Karpas-422 (cell line): ENCODE data around the gene DNAH12. TPM values are rescaled to one million over a fixed set of nuclear protein-coding genes. Genes with fewer than 3 reads are reported as not detected.
"Not testable (repeated sequence)": the region's sequence is repeated elsewhere in the genome, so short reads cannot be mapped to it uniquely, and the experiment has no call there.

Source experiments
- DNase-seq: peaks from one replicate; pipeline ENCODE4 v3.0.0-alpha.2; 2015
- H2AFZ ChIP-seq: fragments of 200-600 bp; sonication (generic); 2 replicates; pipeline ENCODE4 v1.6.1; 2014; ENCODE audit warnings: antibody characterized with exemption, low read length, mixed read lengths
- H3K27ac ChIP-seq: fragments of 200-600 bp; sonication (generic); 2 replicates; pipeline ENCODE4 v1.5.1; 2014; ENCODE audit warnings: mild to moderate bottlenecking, low read length, moderate library complexity
- H3K27me3 ChIP-seq: fragments of 200-600 bp; sonication (generic); 2 replicates; pipeline ENCODE4 v1.6.1; 2014; ENCODE audit warnings: low read length, mixed read lengths
- H3K36me3 ChIP-seq: fragments of 200-600 bp; sonication (generic); 2 replicates; pipeline ENCODE4 v1.6.1; 2014; ENCODE audit warnings: low read length, mixed read lengths; ENCODE audit not compliant: insufficient read depth
- H3K4me1 ChIP-seq: fragments of 200-600 bp; sonication (generic); 2 replicates; pipeline ENCODE4 v1.6.1; 2014; ENCODE audit warnings: mild to moderate bottlenecking, low read length, mixed read lengths
- H3K4me2 ChIP-seq: fragments of 200-600 bp; sonication (generic); 2 replicates; pipeline ENCODE4 v1.6.1; 2014; ENCODE audit warnings: low read length, low read depth, mild to moderate bottlenecking; ENCODE audit not compliant: poor library complexity, severe bottlenecking
- H3K4me3 ChIP-seq: fragments of 200-600 bp; sonication (generic); 2 replicates; pipeline ENCODE4 v1.5.1; 2014; ENCODE audit warnings: mild to moderate bottlenecking, antibody characterized with exemption, low read length, mixed read lengths
- H3K79me2 ChIP-seq: fragments of 200-600 bp; sonication (generic); 2 replicates; pipeline ENCODE4 v1.6.1; 2014; ENCODE audit warnings: mild to moderate bottlenecking, low read length, mixed read lengths
- H3K9ac ChIP-seq: fragments of 200-600 bp; sonication (generic); 2 replicates; pipeline ENCODE4 v1.6.0; 2014; ENCODE audit warnings: low read length
- H3K9me2 ChIP-seq: fragments of 200-600 bp; sonication (generic), shearing (Covaris generic); replicated peaks from 2 replicates; pipeline ENCODE4 v1.6.0; 2014; ENCODE audit warnings: mild to moderate bottlenecking, low read length, moderate library complexity; ENCODE audit not compliant: insufficient read depth
- H3K9me3 ChIP-seq: fragments of 300-700, 200-600 bp; sonication (generic); 2 replicates; pipeline ENCODE4 v1.6.1; 2014; ENCODE audit warnings: low read length, mixed read lengths
- H4K20me1 ChIP-seq: fragments of 200-600 bp; sonication (generic); 2 replicates; pipeline ENCODE4 v1.6.1; 2014; ENCODE audit warnings: mild to moderate bottlenecking, antibody characterized with exemption, low read length, low read depth; ENCODE audit not compliant: insufficient read depth
- total RNA-seq: library from RNA; depleted of rRNA; stranded (reverse); fragments of >200 nt; shearing (Covaris generic); gene quantifications from 2 replicates; pipeline ENCODE4 v1.2.3, GENCODE V29; 2014; ENCODE audit warnings: low replicate concordance

The DNAH12 gene
- total RNA-seq, 1 experiment from 2014 or later, result not detected

DNA sequence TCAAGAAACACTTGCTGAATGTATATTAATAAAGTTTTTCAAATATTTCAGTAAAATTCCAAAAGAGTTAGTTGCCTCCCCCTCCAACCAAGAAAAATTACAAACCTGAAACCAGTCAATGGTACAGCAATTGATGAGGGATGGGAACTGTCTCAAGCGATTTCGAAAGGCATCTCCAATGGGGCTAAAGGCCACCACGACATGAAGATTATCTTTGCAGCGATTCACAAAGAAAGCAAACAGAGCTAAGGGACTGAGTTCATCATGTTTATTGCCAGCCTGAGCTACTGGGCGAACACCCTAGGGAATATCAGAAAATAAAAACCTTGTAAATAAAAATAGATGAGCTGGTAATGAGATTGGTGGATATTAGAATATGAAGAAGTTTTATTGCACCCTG lies 152.4 kb downstream of the DNAH12 start:
- no peak for DNase-seq
- no peaks in the 10 kb centered on the region for H3K79me2 ChIP-seq
- no peak overlapping the region for H3K9ac ChIP-seq
- H3K9me2 ChIP-seq, result no peaks in the 10 kb centered on the region
- H3K4me2 ChIP-seq, result no peak overlapping the region
- H3K27ac ChIP-seq, result no peak overlapping the region
- no peak overlapping the region for H3K4me3 ChIP-seq
- H2AFZ ChIP-seq, result no peak overlapping the region
- no peaks in the 10 kb centered on the region for H4K20me1 ChIP-seq
- 0 out of 2 replicates have a peak, but pooled peaks cover 3% of the 10 kb centered on the region for H3K27me3 ChIP-seq
- no peaks in the 10 kb centered on the region for H3K36me3 ChIP-seq
- no peaks in the 10 kb centered on the region for H3K4me1 ChIP-seq
- H3K9me3 ChIP-seq, result no peaks in the 10 kb centered on the region

DNA sequence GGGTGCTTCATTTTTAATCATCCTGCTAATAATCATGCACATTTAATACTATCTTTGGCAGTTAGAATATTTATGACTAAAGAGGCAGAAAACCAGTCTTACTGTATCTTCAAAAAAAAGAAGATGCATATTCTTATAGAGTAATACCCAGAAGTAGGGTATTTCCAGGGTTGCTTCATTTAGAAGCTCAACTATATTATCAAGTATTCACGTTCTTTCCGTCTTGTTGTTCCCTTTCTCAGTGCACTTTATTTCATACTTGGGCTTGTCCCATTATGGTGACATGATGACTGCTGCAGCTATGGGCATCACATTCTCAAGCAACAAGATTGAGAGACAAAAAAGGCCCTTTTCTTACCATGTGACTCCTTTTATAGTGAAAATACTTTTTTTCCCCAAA lies 154.9 kb downstream of the DNAH12 start:
- Histone ChIP-seq H3K9me2 (no peaks in the 10 kb centered on the region), H3K9me3 (no peaks in the 10 kb centered on the region), H2AFZ (no peak overlapping the region), H3K27me3 (0 out of 2 replicates have a peak, but pooled peaks cover 3% of the 10 kb centered on the region), H3K4me2 (no peak overlapping the region), H4K20me1 (no peaks in the 10 kb centered on the region), H3K79me2 (no peaks in the 10 kb centered on the region), H3K4me1 (peaks cover 3% of the 10 kb centered on the region; the same call in 1 of the 2 replicates), H3K9ac (no peak overlapping the region), H3K36me3 (no peaks in the 10 kb centered on the region), H3K27ac (no peak overlapping the region), H3K4me3 (no peak overlapping the region)
- DNase-seq, result no peak

DNA sequence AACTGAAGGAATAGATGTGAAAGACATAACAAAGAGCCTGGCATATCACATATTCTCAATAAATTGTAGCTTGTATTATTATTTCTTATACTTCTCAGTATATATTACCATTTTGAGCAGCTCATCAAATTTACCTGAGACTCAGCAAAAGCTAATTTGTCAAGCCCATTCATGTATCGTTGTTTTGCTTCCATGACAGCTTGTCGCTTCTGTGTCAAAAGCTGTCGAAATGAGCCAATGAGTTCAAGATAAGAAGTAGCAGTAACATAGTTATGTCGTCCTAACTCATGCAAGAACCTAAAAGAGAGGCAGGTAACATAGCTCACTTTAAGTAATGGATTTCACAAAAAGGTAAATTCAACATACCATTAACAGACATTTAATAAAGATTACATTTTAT lies 157.8 kb downstream of the DNAH12 start:
- Histone ChIP-seq H4K20me1 (no peaks in the 10 kb centered on the region), H3K4me3 (no peak overlapping the region), H3K79me2 (no peaks in the 10 kb centered on the region), H3K9me2 (no peaks in the 10 kb centered on the region), H3K27me3 (0 out of 2 replicates have a peak, but pooled peaks cover 3% of the 10 kb centered on the region), H3K4me1 (peaks cover 3% of the 10 kb centered on the region; the same call in 1 of the 2 replicates), H3K4me2 (no peak overlapping the region), H3K9me3 (no peaks in the 10 kb centered on the region), H3K36me3 (no peaks in the 10 kb centered on the region), H3K9ac (no peak overlapping the region), H3K27ac (no peak overlapping the region), H2AFZ (no peak overlapping the region)
- DNase-seq, result no peak

DNA sequence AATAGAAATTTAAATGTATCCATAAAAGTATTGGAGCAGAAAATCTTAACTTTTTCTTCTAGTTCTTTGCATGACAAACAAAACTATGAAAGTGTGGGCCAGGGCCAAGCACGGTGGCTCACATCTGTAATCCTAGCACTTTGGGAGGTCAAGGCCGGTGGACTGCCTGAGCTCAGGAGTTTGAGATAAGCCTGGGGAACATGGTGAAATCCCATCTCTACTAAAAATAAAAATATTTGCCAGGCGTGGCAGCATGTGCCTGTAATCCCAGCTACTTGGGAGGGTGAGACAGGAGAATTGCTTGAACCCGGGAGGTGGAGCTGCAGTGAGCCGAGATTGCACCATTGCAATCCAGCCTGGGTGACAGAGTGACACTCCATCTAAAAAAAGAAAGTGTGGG lies 158.6 kb downstream of the DNAH12 start:
- Histone ChIP-seq H3K79me2 (no peaks in the 10 kb centered on the region), H3K4me2 (no peak overlapping the region), H3K27me3 (0 out of 2 replicates have a peak, but pooled peaks cover under 1% of the 10 kb centered on the region), H3K4me3 (no peak overlapping the region), H3K9me2 (no peaks in the 10 kb centered on the region), H3K27ac (no peak overlapping the region), H3K4me1 (peaks cover 3% of the 10 kb centered on the region; the same call in 1 of the 2 replicates), H4K20me1 (no peaks in the 10 kb centered on the region), H3K9ac (no peak overlapping the region), H3K9me3 (no peaks in the 10 kb centered on the region), H3K36me3 (no peaks in the 10 kb centered on the region), H2AFZ (no peak overlapping the region)
- DNase-seq, result no peak

DNA sequence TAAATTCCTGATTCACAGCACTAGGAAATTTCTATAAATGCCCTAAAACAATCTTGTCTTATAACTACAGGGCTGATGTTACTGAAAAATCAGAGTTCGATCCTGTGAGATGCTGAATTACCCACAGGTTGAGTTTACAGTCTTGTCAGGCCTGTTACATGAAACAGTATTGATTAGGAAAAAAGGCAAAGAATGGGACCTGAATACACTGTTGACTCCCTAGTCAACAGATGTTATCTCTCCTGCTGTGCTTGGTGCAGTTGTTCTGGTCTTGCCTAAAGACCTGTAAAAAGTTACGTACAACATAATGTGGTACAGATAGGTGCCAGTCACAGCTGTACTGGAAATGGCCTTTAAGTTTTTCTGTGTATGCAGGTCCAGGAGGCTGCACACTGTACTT lies 160.3 kb downstream of the DNAH12 start:
- Histone ChIP-seq H3K4me2 (no peak overlapping the region), H3K36me3 (no peaks in the 10 kb centered on the region), H3K4me3 (no peak overlapping the region), H3K27me3 (no peaks in the 10 kb centered on the region), H2AFZ (no peak overlapping the region), H3K27ac (no peak overlapping the region), H3K4me1 (peaks cover 3% of the 10 kb centered on the region; the same call in 1 of the 2 replicates), H3K9me2 (no peaks in the 10 kb centered on the region), H3K9me3 (no peaks in the 10 kb centered on the region), H3K9ac (no peak overlapping the region), H3K79me2 (no peaks in the 10 kb centered on the region), H4K20me1 (no peaks in the 10 kb centered on the region)
- no peak for DNase-seq

DNA sequence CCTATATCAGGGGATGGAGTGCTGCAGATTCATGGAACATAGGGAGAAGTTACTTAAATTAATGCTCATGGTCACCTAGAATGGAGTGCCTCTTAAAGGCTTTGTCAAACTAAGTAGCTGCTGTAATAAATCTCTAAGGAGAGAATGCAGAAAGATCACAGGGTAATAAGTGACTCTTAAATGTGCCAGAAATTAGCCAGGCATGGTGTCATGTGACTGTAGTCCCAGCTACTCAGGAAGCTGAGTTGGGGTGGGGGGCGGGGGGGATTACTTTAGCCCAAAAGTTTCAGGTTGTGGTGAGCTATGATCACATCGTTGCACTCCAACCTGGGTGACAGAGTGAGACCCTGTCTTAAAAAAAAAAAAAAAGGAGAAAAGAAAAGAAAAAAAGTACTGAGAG lies 160.7 kb downstream of the DNAH12 start:
- Histone ChIP-seq H3K4me1 (peaks cover 3% of the 10 kb centered on the region; the same call in 1 of the 2 replicates), H3K9ac (no peak overlapping the region), H3K9me3 (no peaks in the 10 kb centered on the region), H3K36me3 (no peaks in the 10 kb centered on the region), H3K27me3 (no peaks in the 10 kb centered on the region), H3K4me3 (no peak overlapping the region), H4K20me1 (no peaks in the 10 kb centered on the region), H3K9me2 (no peaks in the 10 kb centered on the region), H3K4me2 (no peak overlapping the region), H3K27ac (no peak overlapping the region), H3K79me2 (no peaks in the 10 kb centered on the region), H2AFZ (no peak overlapping the region)
- DNase-seq, result no peak

DNA sequence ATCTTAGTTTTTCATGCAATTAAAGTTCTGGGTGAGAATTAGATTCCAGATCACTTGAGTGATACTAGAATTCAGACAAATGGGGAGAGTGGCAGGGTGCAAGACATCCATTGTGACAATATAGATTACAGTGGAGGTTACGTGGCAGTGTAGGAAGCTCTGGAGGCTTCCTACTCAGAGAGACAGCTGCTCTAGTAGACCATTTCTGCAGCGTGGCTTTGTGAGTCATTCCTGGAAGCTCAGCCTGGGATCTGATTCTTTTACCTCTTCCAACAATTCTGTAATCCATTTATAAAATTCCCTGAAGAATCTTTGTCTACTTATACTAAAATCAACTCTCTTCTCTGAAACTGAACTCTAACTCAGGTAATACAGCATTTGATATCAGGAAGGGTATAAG lies 161.2 kb downstream of the DNAH12 start:
- DNase-seq, result no peak
- Histone ChIP-seq H3K4me2 (no peak overlapping the region), H3K4me1 (peaks cover 3% of the 10 kb centered on the region; the same call in 1 of the 2 replicates), H3K79me2 (no peaks in the 10 kb centered on the region), H2AFZ (no peak overlapping the region), H3K9me3 (no peaks in the 10 kb centered on the region), H4K20me1 (no peaks in the 10 kb centered on the region), H3K27me3 (no peaks in the 10 kb centered on the region), H3K36me3 (no peaks in the 10 kb centered on the region), H3K27ac (no peak overlapping the region), H3K9ac (no peak overlapping the region), H3K4me3 (no peak overlapping the region), H3K9me2 (no peaks in the 10 kb centered on the region)

DNA sequence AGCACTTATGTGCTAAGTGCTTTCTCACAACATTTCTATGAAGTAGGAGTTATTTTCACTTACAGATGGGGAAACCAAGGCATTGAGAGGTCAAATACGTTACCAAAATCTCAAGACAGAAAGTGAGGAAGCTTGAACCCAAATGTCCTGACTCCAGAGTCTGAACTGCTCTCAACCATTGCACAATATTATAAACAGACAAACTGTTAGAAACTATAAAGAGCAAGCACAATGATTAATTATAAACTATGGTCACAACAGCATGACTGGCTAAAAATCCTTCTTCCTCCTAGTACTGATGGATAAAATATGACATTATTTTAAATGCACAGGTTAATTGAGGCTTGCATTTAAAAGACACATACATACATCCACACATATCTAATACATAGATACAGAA lies 173.8 kb downstream of the DNAH12 start:
- Histone ChIP-seq H3K27me3 (no peaks in the 10 kb centered on the region), H3K9me2 (no peaks in the 10 kb centered on the region), H3K9ac (no peak overlapping the region), H3K4me3 (no peak overlapping the region), H4K20me1 (no peaks in the 10 kb centered on the region), H3K79me2 (no peaks in the 10 kb centered on the region), H2AFZ (no peak overlapping the region), H3K4me1 (no peaks in the 10 kb centered on the region), H3K4me2 (no peak overlapping the region), H3K27ac (no peak overlapping the region), H3K9me3 (no peaks in the 10 kb centered on the region), H3K36me3 (no peaks in the 10 kb centered on the region)
- no peak for DNase-seq

DNA sequence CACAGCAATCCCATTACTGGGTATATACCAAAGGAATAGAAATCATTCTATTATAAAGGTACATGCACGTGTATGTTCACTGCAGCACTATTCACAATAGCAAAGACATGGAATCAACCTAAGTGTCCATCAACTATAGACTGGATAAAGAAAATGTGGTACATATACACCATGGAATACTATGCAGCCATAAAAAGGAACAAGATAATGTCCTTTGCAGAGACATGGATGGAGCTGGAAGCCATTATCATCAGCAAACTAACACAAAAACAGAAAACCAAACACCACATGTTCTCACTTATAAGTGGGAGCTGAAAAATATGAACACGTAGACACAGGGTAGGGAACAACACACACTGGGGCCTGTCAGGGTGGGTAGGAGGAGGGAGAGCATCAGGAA lies 179.1 kb downstream of the DNAH12 start:
- not testable (repeated sequence) for H4K20me1 ChIP-seq, H3K9ac ChIP-seq

More for the DNA sequence above, 179.1 kb downstream of the DNAH12 start:
- H3K36me3 ChIP-seq, H3K9me2 ChIP-seq, H3K9me3 ChIP-seq, H3K27me3 ChIP-seq, DNase-seq, H2AFZ ChIP-seq, H3K4me1 ChIP-seq, H3K27ac ChIP-seq, H3K4me3 ChIP-seq, H3K79me2 ChIP-seq, H3K4me2 ChIP-seq: not testable (repeated sequence)
